HUES64 (cell line): ENCODE results near the gene MAN2B2.

Experiments used
- H3K27ac ChIP-seq: 2 replicates; pipeline ENCODE4 v1.7.0; 2013; ENCODE audit warnings: low read depth, low read length, inconsistent platforms
- H3K27me3 ChIP-seq: 2 replicates; pipeline ENCODE4 v1.6.1; 2013; ENCODE audit warnings: mild to moderate bottlenecking, low read length; ENCODE audit not compliant: insufficient read depth
- H3K36me3 ChIP-seq: 2 replicates; pipeline ENCODE4 v1.6.1; 2013; ENCODE audit warnings: mild to moderate bottlenecking, low read length; ENCODE audit not compliant: insufficient read depth
- H3K4me1 ChIP-seq: 2 replicates; pipeline ENCODE4 v1.6.1; 2013; ENCODE audit warnings: mild to moderate bottlenecking, low read length, moderate library complexity; ENCODE audit not compliant: insufficient read depth
- H3K4me3 ChIP-seq: 2 replicates; pipeline ENCODE4 v1.5.1; 2013; ENCODE audit warnings: mild to moderate bottlenecking, low read length, moderate library complexity
- H3K9ac ChIP-seq: 2 replicates; pipeline ENCODE4 v1.6.1; 2013; ENCODE audit warnings: mild to moderate bottlenecking, low read depth, low read length
- H3K9me3 ChIP-seq: 2 replicates; pipeline ENCODE4 v1.6.1; 2013; ENCODE audit warnings: low read depth, low read length; ENCODE audit not compliant: insufficient read depth
- WGBS: fragments of 150-250, 120-280 bp; methylation state at CpG from one replicate; pipeline ENCODE4 v1.1.7; 2013; ENCODE audit warnings: missing lambda C conversion rate; 5-methylcytosine and 5-hydroxymethylcytosine counted together

Gene MAN2B2

DNA sequence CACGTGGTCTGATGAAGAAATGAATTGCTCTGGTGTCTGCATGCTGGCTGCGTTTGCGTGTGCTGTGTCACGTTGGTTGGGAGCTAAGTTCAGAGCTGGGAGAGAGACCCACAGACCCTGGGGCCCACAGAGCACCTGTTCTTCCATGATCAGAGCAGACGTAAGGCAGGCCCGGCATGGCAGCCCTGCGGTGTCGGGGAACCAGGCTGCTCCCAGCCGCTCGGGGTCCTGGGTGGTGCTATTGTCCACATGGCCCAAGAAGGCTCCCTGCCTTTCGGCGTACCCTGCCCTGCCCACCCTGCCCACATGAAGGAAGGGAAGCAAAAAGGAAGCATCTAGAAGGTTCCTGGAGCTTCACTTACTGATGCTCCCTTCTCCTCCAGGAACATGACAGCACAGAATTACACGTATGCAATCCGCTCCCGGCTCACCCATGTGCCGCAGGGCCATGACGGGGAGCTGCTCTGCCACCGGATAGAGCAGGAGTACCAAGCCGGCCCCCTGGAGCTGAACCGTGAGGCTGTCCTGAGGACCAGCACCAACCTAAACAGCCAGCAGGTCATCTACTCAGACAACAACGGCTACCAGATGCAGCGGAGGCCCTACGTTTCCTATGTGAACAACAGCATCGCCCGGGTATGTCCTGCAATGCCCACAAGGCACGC lies 34.6 kb downstream of the MAN2B2 start:
- 95% methylated on average over 26 of the region's 26 CpGs for WGBS
- peaks cover 6% of the 10 kb centered on the region; the same call in 1 of the 2 replicates for H3K9me3 ChIP-seq
- H3K36me3 ChIP-seq: peaks cover 7% of the 10 kb centered on the region; the same call in 1 of the 2 replicates
- no peaks in the 10 kb centered on the region for H3K27me3 ChIP-seq
- H3K4me1 ChIP-seq: no peaks in the 10 kb centered on the region
- H3K9ac ChIP-seq: no peak overlapping the region
- no peak overlapping the region for H3K4me3 ChIP-seq
- H3K27ac ChIP-seq: no peak overlapping the region

DNA sequence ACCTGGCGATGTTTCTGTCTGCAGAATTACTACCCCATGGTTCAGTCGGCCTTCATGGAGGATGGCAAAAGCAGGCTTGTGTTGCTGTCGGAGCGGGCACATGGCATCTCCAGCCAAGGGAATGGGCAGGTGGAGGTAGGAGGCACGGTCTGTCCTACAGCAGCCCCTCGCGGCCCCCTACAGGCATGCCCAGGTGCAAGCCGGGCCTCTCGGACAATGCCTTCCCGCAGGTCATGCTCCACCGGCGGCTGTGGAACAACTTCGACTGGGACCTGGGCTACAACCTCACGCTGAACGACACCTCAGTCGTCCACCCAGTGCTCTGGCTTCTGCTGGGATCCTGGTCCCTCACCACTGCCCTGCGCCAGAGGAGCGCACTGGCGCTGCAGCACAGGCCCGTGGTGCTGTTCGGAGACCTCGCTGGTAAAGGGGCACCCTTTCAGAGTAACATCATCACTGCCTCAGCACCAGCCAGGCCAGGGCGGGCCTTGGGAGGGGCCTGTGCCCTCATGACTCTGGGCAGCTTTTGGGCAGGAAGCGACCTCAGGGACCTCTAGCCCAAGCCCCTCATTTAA lies 36.0 kb downstream of the MAN2B2 start:
- Histone ChIP-seq H3K4me1 (no peaks in the 10 kb centered on the region), H3K27me3 (no peaks in the 10 kb centered on the region), H3K9ac (no peak overlapping the region), H3K36me3 (0 out of 2 replicates have a peak, but pooled peaks cover under 1% of the 10 kb centered on the region), H3K4me3 (no peak overlapping the region), H3K9me3 (no peaks in the 10 kb centered on the region), H3K27ac (no peak overlapping the region)
- 96% methylated on average over 24 of the region's 24 CpGs for WGBS

DNA sequence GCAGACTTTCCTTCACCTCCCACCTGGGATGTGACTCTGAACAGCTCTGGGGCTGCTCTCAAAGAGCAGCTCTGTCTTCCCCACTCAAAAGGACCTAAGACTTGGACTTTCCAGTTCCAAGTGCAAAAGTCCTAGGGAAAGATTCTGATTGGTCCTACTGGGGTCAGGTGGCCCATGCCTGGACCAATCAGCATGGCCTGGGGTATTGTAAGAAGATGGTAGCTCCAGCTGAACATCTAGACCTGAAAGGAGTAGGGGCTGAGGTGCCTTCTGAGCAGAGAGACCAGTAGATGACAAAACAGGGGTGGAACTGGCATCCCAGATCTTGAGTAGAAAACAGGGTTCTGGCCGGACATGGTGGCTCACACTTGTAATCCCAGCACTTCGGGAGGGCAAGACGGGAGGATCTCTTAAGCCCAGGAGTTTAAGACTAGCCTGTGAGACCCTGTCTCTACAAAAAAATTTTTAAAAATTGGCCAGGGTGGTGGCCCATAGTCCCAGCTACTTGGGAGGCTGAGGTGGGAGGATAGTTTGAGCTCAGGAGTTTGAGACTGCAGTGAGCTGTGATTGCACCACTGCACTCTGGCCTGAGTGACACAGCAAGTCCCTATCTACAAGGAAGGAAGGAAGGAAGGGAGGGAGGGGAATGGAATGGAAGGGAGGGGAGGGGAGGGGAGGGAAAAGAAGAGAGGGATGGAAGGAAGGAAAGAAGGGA lies 38.1 kb downstream of the MAN2B2 start:
- Histone ChIP-seq H3K36me3 (no peaks in the 10 kb centered on the region), H3K27ac (no peak overlapping the region), H3K4me3 (no peak overlapping the region), H3K27me3 (no peaks in the 10 kb centered on the region), H3K9ac (no peak overlapping the region), H3K9me3 (no peaks in the 10 kb centered on the region), H3K4me1 (no peaks in the 10 kb centered on the region)
- 90% methylated on average over 3 of the region's 3 CpGs for WGBS

DNA sequence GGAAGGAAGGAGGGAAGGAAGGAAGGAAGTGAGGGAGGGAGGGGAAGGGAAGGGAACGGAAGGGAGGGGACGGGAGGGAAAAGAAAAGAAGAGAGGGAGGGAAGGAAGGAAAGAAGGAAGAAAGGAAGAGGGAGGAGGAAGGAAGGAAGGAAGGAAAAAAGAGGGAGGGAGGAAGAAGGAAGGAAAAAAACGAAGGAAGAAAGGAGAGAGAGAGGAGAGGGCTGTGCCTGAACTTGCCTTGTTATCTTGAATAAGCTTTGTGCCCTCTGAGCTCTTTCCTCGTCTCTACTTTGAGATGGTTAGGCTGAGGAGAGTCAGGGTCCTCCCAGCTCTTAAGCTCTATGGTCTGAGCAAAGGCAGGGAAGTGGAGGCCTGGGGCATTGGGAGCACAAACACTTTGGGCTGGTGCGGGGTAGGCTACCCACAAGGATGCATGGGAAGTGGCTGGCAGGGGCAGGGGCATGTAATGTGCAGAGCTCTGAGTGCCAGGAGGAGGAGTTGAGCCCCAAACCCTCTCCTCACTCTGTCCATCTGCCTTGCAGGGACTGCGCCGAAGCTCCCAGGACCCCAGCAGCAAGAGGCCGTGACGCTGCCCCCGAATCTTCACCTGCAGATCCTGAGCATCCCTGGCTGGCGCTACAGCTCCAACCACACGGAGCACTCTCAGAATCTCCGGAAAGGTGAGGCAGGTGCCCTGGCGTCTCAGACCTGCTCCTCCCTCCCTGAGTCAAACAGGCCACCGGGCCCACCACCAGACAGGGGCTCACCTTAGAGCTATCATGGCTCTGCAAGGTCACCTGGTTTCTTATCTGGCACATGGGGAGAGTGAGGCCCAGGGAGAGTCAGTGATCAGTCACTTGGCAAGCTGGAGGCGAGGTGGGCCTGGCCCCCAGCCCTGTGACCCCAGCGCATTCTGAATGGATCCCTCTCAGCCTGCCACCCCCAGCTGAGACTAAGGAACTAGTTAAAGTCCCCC lies 39.0 kb downstream of the MAN2B2 start:
- Histone ChIP-seq H3K9ac (no peak overlapping the region), H3K4me3 (no peak overlapping the region), H3K27me3 (no peaks in the 10 kb centered on the region), H3K9me3 (no peaks in the 10 kb centered on the region), H3K36me3 (no peaks in the 10 kb centered on the region), H3K27ac (no peak overlapping the region), H3K4me1 (no peaks in the 10 kb centered on the region)
- WGBS: 88% methylated on average over 17 of the region's 17 CpGs

DNA sequence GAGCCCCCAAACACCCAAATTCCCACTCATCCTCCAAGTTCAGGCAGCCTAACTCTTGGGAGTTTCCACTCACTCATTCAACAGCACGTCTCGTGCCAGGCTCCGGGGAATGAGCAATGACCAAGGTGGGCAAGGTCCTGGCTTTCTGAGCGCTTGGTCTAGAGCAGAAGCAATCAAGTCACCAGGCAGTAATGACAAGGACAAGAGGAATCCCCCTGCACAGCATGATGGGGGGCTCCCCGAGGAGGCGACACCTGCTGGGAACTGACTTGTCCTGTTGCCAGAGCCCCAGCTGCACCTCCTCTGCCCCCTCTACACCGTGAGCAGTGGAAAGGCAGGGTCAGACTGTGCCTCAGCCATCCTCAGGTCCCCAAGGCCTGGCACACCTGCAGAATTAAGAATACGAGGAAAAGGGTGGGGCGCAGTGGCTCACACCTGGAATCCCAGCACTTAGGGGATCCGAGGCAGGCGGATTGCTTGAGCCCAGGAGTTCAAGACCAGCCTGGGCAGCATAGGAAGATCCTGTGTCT lies 39.8 kb downstream of the MAN2B2 start:
- no peaks in the 10 kb centered on the region for H3K9me3 ChIP-seq
- H3K27me3 ChIP-seq: no peaks in the 10 kb centered on the region
- WGBS: 93% methylated on average over 11 of the region's 11 CpGs
- no peak overlapping the region for H3K9ac ChIP-seq
- no peak overlapping the region for H3K4me3 ChIP-seq
- H3K27ac ChIP-seq: no peak overlapping the region
- no peaks in the 10 kb centered on the region for H3K36me3 ChIP-seq
- no peaks in the 10 kb centered on the region for H3K4me1 ChIP-seq

DNA sequence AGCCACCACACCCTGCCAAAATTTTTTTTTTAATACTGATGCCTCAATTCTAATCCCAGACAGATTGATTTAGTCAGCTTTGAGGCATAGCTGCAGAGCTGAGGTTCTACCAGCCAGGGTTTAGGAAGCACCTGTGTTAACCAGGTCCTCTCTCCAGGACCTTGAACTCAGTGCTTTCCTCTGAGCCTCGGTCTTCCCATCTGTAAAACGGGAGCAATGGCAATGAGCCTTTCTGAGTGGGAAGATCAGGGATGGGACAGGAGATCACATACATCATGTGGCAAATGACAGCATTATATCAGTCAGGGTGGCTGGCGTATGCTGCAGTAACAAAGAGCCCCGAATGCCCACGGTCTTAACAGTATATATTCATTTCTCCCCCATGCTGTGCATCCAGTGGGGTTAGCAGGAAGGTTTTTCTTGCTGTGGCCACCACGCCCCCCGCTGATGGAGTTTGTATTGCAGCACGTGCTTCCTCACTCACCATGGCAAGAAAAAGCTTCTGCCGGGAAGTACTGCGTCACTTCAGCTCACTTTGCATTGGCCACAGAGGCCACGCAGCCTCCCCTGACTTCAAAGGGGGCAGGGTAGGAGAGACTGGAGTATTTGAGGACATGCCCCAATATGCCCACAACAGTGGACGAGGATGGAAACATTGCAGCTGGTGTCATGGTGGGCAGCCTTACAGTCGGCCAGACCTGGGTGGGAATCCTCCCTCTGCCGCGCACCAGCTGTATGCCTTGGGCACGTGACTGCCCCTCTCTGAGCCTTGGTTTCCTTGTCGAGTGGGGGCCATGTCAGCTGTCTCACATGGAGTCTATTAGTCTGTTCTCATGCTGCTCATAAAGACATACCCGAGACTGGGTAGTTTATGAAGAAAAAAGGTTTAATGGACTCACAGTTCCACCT lies 41.4 kb downstream of the MAN2B2 start:
- Histone ChIP-seq H3K9me3 (no peaks in the 10 kb centered on the region), H3K36me3 (no peaks in the 10 kb centered on the region), H3K9ac (no peak overlapping the region), H3K27ac (no peak overlapping the region), H3K4me1 (no peaks in the 10 kb centered on the region), H3K27me3 (no peaks in the 10 kb centered on the region), H3K4me3 (no peak overlapping the region)
- WGBS: 95% methylated on average over 18 of the region's 18 CpGs

DNA sequence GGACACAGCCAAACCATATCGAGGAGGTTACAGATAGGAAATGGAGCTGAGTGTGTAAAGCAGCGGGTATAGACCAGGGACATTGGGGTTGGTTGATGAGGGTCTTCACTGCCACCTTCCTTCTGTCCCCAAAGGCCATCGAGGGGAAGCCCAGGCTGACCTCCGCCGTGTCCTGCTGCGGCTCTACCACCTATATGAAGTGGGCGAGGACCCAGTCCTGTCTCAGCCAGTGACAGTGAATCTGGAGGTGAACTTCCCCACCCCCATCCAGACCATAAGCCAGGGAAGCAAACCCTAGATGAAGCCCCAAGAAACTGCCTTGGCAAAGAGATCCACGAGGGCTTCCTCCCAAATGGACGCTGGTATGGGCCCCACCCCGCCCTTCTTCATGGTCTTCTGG lies 42.3 kb downstream of the MAN2B2 start:
- no peaks in the 10 kb centered on the region for H3K9me3 ChIP-seq
- 97% methylated on average over 10 of the region's 10 CpGs for WGBS
- no peak overlapping the region for H3K4me3 ChIP-seq
- H3K9ac ChIP-seq: no peak overlapping the region
- no peaks in the 10 kb centered on the region for H3K36me3 ChIP-seq
- no peaks in the 10 kb centered on the region for H3K4me1 ChIP-seq
- no peaks in the 10 kb centered on the region for H3K27me3 ChIP-seq
- H3K27ac ChIP-seq: no peak overlapping the region

DNA sequence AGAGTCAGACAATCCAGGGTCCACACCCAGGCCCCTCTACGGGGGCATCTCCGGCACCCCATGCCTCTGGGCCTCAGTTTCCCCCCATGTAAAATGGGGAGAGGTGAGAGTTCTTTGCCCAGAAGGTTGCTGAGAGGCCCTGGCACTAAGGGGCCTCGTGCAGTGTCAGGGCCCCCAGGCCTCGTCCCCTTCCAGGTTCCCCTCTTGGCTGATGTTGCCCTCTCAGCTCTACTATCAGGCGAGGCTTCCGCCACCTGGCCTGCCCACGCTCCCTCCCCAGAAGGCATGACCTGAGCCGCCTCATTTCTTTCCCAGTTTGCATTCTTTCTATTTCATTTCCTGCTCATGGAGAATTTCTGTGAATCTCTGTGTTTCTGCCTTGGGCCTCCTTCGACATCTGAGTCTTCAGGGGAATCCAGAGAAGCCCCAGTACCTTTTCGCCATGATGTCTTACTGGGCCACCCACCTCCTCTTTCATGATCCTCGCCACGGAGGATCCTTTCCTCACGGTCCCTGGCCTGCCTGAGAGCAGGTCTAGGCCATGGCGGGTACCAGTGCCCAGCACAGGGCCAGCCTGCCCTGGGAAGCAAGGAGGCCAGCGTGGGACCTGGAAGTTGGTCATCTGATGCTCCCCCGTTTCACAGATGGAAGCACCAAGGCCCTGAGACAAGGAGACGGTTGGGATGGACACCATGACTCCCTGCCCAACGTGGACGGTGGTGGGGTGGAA lies 43.6 kb downstream of the MAN2B2 start:
- Histone ChIP-seq H3K4me1 (no peaks in the 10 kb centered on the region), H3K36me3 (no peaks in the 10 kb centered on the region), H3K27me3 (no peaks in the 10 kb centered on the region), H3K9me3 (no peaks in the 10 kb centered on the region), H3K9ac (no peak overlapping the region), H3K27ac (no peak overlapping the region), H3K4me3 (no peak overlapping the region)
- 90% methylated on average over 19 of the region's 19 CpGs for WGBS

DNA sequence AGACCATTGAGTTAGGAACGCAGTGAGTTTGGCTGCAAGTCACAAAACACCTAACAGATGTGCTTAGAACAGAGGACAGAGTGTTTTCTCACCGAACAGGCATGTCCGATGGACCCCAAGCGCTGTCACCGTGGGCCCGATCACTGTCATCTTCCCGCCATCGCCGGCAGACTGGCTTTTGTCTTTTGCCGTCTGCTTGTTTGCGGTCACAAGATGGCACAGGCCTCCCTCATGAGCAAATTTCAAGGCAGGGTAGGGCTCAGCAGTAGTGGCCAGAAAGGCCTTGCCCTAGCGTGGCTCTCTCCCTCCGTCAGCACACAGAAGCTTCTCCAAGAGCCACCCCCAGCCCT lies 44.1 kb downstream of the MAN2B2 start:
- Histone ChIP-seq H3K27ac (no peak overlapping the region), H3K27me3 (no peaks in the 10 kb centered on the region), H3K36me3 (no peaks in the 10 kb centered on the region), H3K9ac (no peak overlapping the region), H3K4me3 (no peak overlapping the region), H3K9me3 (no peaks in the 10 kb centered on the region), H3K4me1 (no peaks in the 10 kb centered on the region)
- WGBS: 96% methylated on average over 13 of the region's 13 CpGs
